HepG2 (cell line): ENCODE data around the gene ARHGEF4. TPM values are rescaled to one million over a fixed set of nuclear protein-coding genes. Genes with fewer than 3 reads are reported as not detected.

Source experiments
- ATAC-seq: fragments of 200-7000 bp; cut with Tn5 transposase; 3 replicates; pipeline ENCODE4 v1.9.1; 2020; ENCODE audit warnings: mild to moderate bottlenecking, moderate library complexity
- BruUV-seq: library from RNA; stranded (reverse); fragments of 400-500 nt; replicated peaks from 2 replicates; lab custom pipeline; 2021; lab: Mats Ljungman, UMichigan
- CTCF ChIA-PET: fragments of 300-600 bp; formaldehyde crosslinking; extraction: SDS; loops from one replicate; lab custom pipeline; 2021; ENCODE audit warnings: low total read pairs, inconsistent platforms, low intra/inter-chr PET ratio; lab: Yijun Ruan, JAX
- POLR2A ChIA-PET: fragments of 350-600 bp; sonication (Branson Sonifier 250); formaldehyde crosslinking; loops from one replicate; lab custom pipeline; 2020; ENCODE audit warnings: antibody characterized with exemption, inconsistent platforms; lab: Yijun Ruan, JAX
- DNase-seq: peaks from one replicate; pipeline ENCODE4 v3.0.0-alpha.2; 2015; ENCODE audit warnings: low spot score
- FAIRE-seq: peaks from 3 replicates; lab custom pipeline; 2011; peaks lifted over from hg19 to GRCh38; lab: Jason Lieb, UNC
- H2AFZ ChIP-seq: one replicate; pipeline ENCODE4 v1.6.1; 2011; ENCODE audit warnings: low read length, inconsistent platforms
- H3K27ac ChIP-seq: fragments of 300-600 bp; 3 replicates; pipeline ENCODE4 v1.8.0; 2011; ENCODE audit warnings: mixed run types, mild to moderate bottlenecking, mixed read lengths, low read length, inconsistent platforms; ENCODE audit not compliant: insufficient read depth; ENCODE audit errors: extremely low read length
- H3K27me3 ChIP-seq, 2 experiments: fragments of 200-600 bp in 1 of 2; 2 replicates in 1 of 2; 3 replicates in 1 of 2; pipeline versions ENCODE4 v1.6.0 to v1.8.0; 2011; ENCODE audit warnings: low read length in 2 of 2, mild to moderate bottlenecking in 2 of 2, moderate library complexity in 2 of 2, inconsistent platforms in 1 of 2; ENCODE audit not compliant: insufficient read depth in 2 of 2, control insufficient read depth in 1 of 2
- H3K36me3 ChIP-seq, 2 experiments: fragments of 200-600 bp in 1 of 2; replicated peaks in 1 of 2; 2 replicates in 1 of 2; 3 replicates in 1 of 2; pipeline versions ENCODE4 v1.5.1 to v1.8.0; 2011; ENCODE audit warnings: low read length in 2 of 2, inconsistent platforms in 1 of 2; ENCODE audit not compliant: insufficient read depth in 2 of 2, control insufficient read depth in 1 of 2
- H3K4me1 ChIP-seq: 2 replicates; pipeline ENCODE4 v1.5.1; 2012; ENCODE audit warnings: low read length, inconsistent platforms; ENCODE audit not compliant: insufficient read depth
- H3K4me2 ChIP-seq: 2 replicates; pipeline ENCODE4 v1.6.0; 2011; ENCODE audit warnings: low read depth, low read length, inconsistent platforms
- H3K4me3 ChIP-seq, 3 experiments: fragments of 200-600 bp in 1 of 3; sonication (generic), shearing (Covaris generic) in 1 of 3; replicated peaks in 1 of 3; 2 replicates each; pipeline ENCODE4 v1.5.1; 2011 to 2016; ENCODE audit warnings: low read length in 3 of 3, inconsistent platforms in 2 of 3, low read depth in 2 of 3, mild to moderate bottlenecking in 2 of 3, control low read depth in 1 of 3, mixed read lengths in 1 of 3; ENCODE audit not compliant: insufficient read depth in 1 of 3
- H3K79me2 ChIP-seq: one replicate; pipeline ENCODE4 v1.6.1; 2011; ENCODE audit warnings: low read length, inconsistent platforms; ENCODE audit not compliant: insufficient read depth
- H3K9ac ChIP-seq: 2 replicates; pipeline ENCODE4 v1.6.0; 2011; ENCODE audit warnings: mild to moderate bottlenecking, low read depth, low read length, inconsistent platforms; ENCODE audit not compliant: insufficient read depth
- H3K9me3 ChIP-seq: 2 replicates; pipeline ENCODE4 v1.5.1; 2012; ENCODE audit warnings: mild to moderate bottlenecking, low read length
- H4K20me1 ChIP-seq: 2 replicates; pipeline ENCODE4 v1.6.0; 2011; ENCODE audit warnings: inconsistent platforms, mild to moderate bottlenecking, low read length, moderate library complexity; ENCODE audit not compliant: insufficient read depth
- DMAP1 ChIP-seq: IDR thresholded peaks from 2 replicates; pipeline ENCODE4 v1.6.1; 2016
- ELF3 ChIP-seq: IDR thresholded peaks from 2 replicates; pipeline ENCODE4 v1.6.1; 2016; ENCODE audit warnings: missing genetic modification reagents, missing compliant biosample characterization
- MBNL3 ChIP-seq: fragments of 250-450 bp; sonication (Bioruptor Pico); conservative IDR thresholded peaks from 2 replicates; pipeline ENCODE4 v1.8.0; 2022; ENCODE audit warnings: mild to moderate bottlenecking, inconsistent platforms
- NCOA5 ChIP-seq: sonication (generic); formaldehyde crosslinking; IDR thresholded peaks from 2 replicates; pipeline ENCODE4 v1.4.0; 2020; ENCODE audit warnings: missing genetic modification reagents
- RNF2 ChIP-seq: fragments of 450-650 bp; conservative IDR thresholded peaks from 2 replicates; pipeline ENCODE4 v1.6.1; 2016; ENCODE audit warnings: low read depth
- TBP ChIP-seq: sonication (generic); formaldehyde crosslinking; IDR thresholded peaks from 2 replicates; pipeline ENCODE4 v1.5.0; 2020; ENCODE audit warnings: missing genetic modification reagents
- TCF7 ChIP-seq: sonication (generic); IDR thresholded peaks from 2 replicates; pipeline ENCODE4 v1.6.1; 2016; ENCODE audit warnings: antibody characterized with exemption, low read depth
- U2AF1 ChIP-seq: fragments of 200-400 bp; formaldehyde crosslinking; optimal IDR thresholded peaks from 2 replicates; pipeline ENCODE3; 2017; ENCODE audit warnings: mild to moderate bottlenecking, low read depth, low read length
- ZNF552 ChIP-seq: sonication (generic); formaldehyde crosslinking; IDR thresholded peaks from 2 replicates; pipeline ENCODE4 v1.9.0; 2022; ENCODE audit warnings: missing genetic modification reagents, mild to moderate bottlenecking, borderline replicate concordance
- ZNF563 ChIP-seq: sonication (generic); formaldehyde crosslinking; IDR thresholded peaks from 2 replicates; pipeline ENCODE4 v1.8.0; 2022; ENCODE audit warnings: mild to moderate bottlenecking, moderate library complexity, missing genetic modification reagents
- ZNF567 ChIP-seq: sonication (generic); formaldehyde crosslinking; IDR thresholded peaks from 2 replicates; pipeline ENCODE4 v1.8.1; 2023; ENCODE audit warnings: mild to moderate bottlenecking, missing genetic modification reagents, borderline replicate concordance
- ZNF724P ChIP-seq: sonication (generic); formaldehyde crosslinking; IDR thresholded peaks from 2 replicates; pipeline ENCODE4 v1.8.0; 2022; ENCODE audit warnings: missing genetic modification reagents, borderline replicate concordance
- ZNF766 ChIP-seq: sonication (generic); formaldehyde crosslinking; IDR thresholded peaks from 2 replicates; pipeline ENCODE4 v1.5.0; 2020; ENCODE audit warnings: missing genetic modification reagents, borderline replicate concordance
- ZSCAN30 ChIP-seq: sonication (generic); formaldehyde crosslinking; IDR thresholded peaks from 2 replicates; pipeline ENCODE4 v1.5.0; 2020; ENCODE audit warnings: mild to moderate bottlenecking, missing genetic modification reagents
- WGBS: methylation state at CpG from one replicate; pipeline ENCODE4 v1.1.6; 2017; ENCODE audit warnings: low lambda C conversion rate; 5-methylcytosine and 5-hydroxymethylcytosine counted together
- in situ Hi-C: cut with HindIII; loops from 2 replicates; pipeline ENCODE4 v1.10.0; 2017; ENCODE audit warnings: low pct_unique_long_range_greater_than_20kb; ENCODE audit not compliant: extremely low pct_ligation_motif_present
- intact Hi-C: fragments of 100-400 bp; cut with micrococcal nuclease; formaldehyde crosslinking; loops from one replicate; pipeline ENCODE4 v1.10.0; 2022; ENCODE audit not compliant: unreplicated experiment
- polyA plus RNA-seq, 8 experiments: library from polyadenylated mRNA; depleted of rRNA in 3 of 8; stranded (reverse) in 7 of 8; unstranded in 1 of 8; fragments of >200 nt; fragmentation: Illumina TruSeq in 4 of 8; extraction: Trizol in 4 of 8; gene quantifications; 2 replicates each; pipeline versions ENCODE4 v1.2.1 to v1.2.3, GENCODE V29; 2011 to 2016; ENCODE audit warnings: low read depth in 4 of 8, missing spikeins in 1 of 8, mixed read lengths in 1 of 8; ENCODE audit not compliant: insufficient read depth in 1 of 8
- total RNA-seq, 5 experiments: library from RNA; depleted of rRNA; stranded (reverse); fragments of >200 nt; fragmentation: Illumina TruSeq; extraction: Trizol; gene quantifications; 2 replicates each; pipeline ENCODE4 v1.2.3, GENCODE V29; 2016; ENCODE audit warnings: low read depth in 1 of 5
- TF ChIP-seq, protein P1 (sequence below): sonication (generic); formaldehyde crosslinking; IDR thresholded peaks from 2 replicates; pipeline ENCODE4 v1.8.1; 2023; ENCODE audit warnings: mild to moderate bottlenecking, inconsistent platforms, moderate library complexity, missing genetic modification reagents, borderline replicate concordance
- TF ChIP-seq, protein P2 (sequence below): IDR thresholded peaks from 2 replicates; pipeline ENCODE4 v1.6.1; 2016; ENCODE audit warnings: low read depth, borderline replicate concordance
- TF ChIP-seq, protein P3 (sequence below): sonication (generic); formaldehyde crosslinking; IDR thresholded peaks from 2 replicates; pipeline ENCODE4 v1.4.0; 2020; ENCODE audit warnings: missing genetic modification reagents
- TF ChIP-seq, protein P4 (sequence below): sonication (generic); formaldehyde crosslinking; IDR thresholded peaks from 2 replicates; pipeline ENCODE4 v1.4.0; 2020; ENCODE audit warnings: missing genetic modification reagents; ENCODE audit errors: not compliant biosample characterization

The ARHGEF4 gene
- total and polyA plus RNA-seq, 2 of the 13 experiments (the other 11 are each of a cell fraction or from before 2014, with no cell fraction given): 0.11 to 0.13 TPM

DNA sequence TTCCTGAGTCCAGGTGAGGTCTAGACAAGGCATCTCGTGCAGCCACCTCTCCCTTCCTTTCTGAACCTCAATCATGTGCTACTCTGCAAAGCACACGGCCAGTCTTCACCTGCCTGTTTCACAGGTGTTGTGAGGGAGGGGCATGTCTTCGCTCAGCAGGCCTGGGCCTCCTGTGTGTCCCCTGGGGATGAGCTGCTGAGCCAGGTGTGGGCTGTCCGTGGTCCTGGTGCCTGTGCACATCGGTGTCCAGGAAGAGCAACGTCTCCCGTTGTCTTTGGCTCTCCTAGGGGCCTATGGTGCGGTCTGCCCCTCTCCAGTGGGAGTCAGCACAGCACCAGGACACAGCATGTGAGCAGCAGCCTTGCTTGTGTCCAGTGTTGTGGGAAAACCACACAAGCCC is 16.7 kb downstream of the ARHGEF4 start (continued):
- TF ChIP-seq, protein P1, sequence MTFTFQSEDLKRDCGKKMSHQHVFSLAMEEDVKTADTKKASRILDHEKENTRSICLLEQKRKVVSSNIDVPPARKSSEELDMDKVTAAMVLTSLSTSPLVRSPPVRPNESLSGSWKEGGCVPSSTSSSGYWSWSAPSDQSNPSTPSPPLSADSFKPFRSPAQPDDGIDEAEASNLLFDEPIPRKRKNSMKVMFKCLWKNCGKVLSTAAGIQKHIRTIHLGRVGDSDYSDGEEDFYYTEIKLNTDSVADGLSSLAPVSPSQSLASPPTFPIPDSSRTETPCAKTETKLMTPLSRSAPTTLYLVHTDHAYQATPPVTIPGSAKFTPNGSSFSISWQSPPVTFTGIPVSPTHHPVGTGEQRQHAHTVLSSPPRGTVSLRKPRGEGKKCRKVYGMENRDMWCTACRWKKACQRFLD (CRISPR knock-in tag): no peak

DNA sequence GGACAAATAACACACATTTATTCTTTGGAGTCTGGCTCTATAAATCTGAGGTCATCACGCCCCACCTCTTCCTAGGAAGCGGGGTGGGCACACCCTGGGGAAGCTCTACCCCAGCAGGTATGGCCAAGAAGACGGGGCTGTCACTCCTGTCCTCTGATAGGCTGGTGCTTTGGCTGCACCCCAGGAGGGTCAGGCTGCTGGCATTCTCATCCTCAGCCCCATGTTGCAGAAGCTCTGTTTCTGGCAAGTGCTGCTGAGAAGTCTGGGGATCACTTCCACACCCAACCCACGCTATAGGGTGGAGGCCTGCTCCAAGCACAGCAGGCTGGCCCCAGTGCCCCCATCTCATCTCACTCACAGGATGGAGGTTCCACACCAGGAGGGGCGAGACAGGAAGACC is 17.6 kb downstream of the ARHGEF4 start:
- WGBS: 0% methylated on average over 1 of the region's 5 CpGs
- DNase-seq (no peak), FAIRE-seq (no peak), ATAC-seq (no peak)
- Histone ChIP-seq H3K79me2 (no peaks in the 10 kb centered on the region), H3K27me3 (peaks cover 1 to 24% of the 10 kb centered on the region in 2 experiments; a peak in 3 of 5 replicates), H3K9ac (no peak overlapping the region), H4K20me1 (no peaks in the 10 kb centered on the region), H3K4me1 (no peaks in the 10 kb centered on the region), H3K27ac (no peak overlapping the region), H3K4me3 (no peak overlapping the region), H3K36me3 (no peaks in the 10 kb centered on the region), H3K9me3 (no peaks in the 10 kb centered on the region), H3K4me2 (no peak overlapping the region), H2AFZ (no peak overlapping the region)
- BruUV-seq: no TSS peak
- intact Hi-C loops: no loop called here
- POLR2A ChIA-PET: interaction anchor here (0.6 kb wide), 1 partner anchor 153 kb away, joined by 4 read pairs; no protein-coding TSS in a partner anchor
- in situ Hi-C loops: no loop called here
- CTCF ChIA-PET: no interaction called here
- no peak for TF ChIP-seq ZNF567 (CRISPR knock-in tag)
- TF ChIP-seq MBNL3 (CRISPR knock-in tag): no peak
- no peak for TF ChIP-seq RNF2
- TF ChIP-seq, protein P2, sequence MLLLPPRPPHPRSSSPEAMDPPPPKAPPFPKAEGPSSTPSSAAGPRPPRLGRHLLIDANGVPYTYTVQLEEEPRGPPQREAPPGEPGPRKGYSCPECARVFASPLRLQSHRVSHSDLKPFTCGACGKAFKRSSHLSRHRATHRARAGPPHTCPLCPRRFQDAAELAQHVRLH (CRISPR knock-in tag): no peak
- TF ChIP-seq ELF3 (CRISPR knock-in tag): no peak
- no peak for TF ChIP-seq DMAP1 (CRISPR knock-in tag)
- TF ChIP-seq ZNF766 (CRISPR knock-in tag): no peak
- no peak for TF ChIP-seq ZNF563 (CRISPR knock-in tag)
- no peak for TF ChIP-seq ZSCAN30 (CRISPR knock-in tag)
- TF ChIP-seq TCF7: no peak
- TF ChIP-seq, protein P3, sequence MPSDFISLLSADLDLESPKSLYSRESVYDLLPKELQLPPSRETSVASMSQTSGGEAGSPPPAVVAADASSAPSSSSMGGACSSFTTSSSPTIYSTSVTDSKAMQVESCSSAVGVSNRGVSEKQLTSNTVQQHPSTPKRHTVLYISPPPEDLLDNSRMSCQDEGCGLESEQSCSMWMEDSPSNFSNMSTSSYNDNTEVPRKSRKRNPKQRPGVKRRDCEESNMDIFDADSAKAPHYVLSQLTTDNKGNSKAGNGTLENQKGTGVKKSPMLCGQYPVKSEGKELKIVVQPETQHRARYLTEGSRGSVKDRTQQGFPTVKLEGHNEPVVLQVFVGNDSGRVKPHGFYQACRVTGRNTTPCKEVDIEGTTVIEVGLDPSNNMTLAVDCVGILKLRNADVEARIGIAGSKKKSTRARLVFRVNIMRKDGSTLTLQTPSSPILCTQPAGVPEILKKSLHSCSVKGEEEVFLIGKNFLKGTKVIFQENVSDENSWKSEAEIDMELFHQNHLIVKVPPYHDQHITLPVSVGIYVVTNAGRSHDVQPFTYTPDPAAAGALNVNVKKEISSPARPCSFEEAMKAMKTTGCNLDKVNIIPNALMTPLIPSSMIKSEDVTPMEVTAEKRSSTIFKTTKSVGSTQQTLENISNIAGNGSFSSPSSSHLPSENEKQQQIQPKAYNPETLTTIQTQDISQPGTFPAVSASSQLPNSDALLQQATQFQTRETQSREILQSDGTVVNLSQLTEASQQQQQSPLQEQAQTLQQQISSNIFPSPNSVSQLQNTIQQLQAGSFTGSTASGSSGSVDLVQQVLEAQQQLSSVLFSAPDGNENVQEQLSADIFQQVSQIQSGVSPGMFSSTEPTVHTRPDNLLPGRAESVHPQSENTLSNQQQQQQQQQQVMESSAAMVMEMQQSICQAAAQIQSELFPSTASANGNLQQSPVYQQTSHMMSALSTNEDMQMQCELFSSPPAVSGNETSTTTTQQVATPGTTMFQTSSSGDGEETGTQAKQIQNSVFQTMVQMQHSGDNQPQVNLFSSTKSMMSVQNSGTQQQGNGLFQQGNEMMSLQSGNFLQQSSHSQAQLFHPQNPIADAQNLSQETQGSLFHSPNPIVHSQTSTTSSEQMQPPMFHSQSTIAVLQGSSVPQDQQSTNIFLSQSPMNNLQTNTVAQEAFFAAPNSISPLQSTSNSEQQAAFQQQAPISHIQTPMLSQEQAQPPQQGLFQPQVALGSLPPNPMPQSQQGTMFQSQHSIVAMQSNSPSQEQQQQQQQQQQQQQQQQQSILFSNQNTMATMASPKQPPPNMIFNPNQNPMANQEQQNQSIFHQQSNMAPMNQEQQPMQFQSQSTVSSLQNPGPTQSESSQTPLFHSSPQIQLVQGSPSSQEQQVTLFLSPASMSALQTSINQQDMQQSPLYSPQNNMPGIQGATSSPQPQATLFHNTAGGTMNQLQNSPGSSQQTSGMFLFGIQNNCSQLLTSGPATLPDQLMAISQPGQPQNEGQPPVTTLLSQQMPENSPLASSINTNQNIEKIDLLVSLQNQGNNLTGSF (CRISPR knock-in tag): no peak
- TF ChIP-seq TBP (CRISPR knock-in tag): no peak
- no peak for TF ChIP-seq ZNF724P (CRISPR knock-in tag)
- no peak for TF ChIP-seq U2AF1
- no peak for TF ChIP-seq ZNF552 (CRISPR knock-in tag)
- no peak for TF ChIP-seq NCOA5 (CRISPR knock-in tag)
- TF ChIP-seq, protein P4, sequence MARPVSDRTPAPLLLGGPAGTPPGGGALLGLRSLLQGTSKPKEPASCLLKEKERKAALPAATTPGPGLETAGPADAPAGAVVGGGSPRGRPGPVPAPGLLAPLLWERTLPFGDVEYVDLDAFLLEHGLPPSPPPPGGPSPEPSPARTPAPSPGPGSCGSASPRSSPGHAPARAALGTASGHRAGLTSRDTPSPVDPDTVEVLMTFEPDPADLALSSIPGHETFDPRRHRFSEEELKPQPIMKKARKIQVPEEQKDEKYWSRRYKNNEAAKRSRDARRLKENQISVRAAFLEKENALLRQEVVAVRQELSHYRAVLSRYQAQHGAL (CRISPR knock-in tag): no peak
